T-helper 1 cell treated with Interleukin-12 subunit alpha and Interleukin-12 subunit beta and Interleukin-4 antibody, amounts not matched to agents 30 μg/mL and 1 μg/mL, for 36 hours (primary cell): ENCODE data around the gene FBXO33.
A peak's percentile ranks its signal among the peaks of the same experiment; 100 is the strongest.

Experiments
- H3K27ac Mint-ChIP-seq: one replicate; pipeline ENCODE4 v1.8.0; 2021; ENCODE audit warnings: mild to moderate bottlenecking, mixed read lengths
- H3K27me3 Mint-ChIP-seq: one replicate; pipeline ENCODE4 v1.8.0; 2021; ENCODE audit warnings: low read depth, mixed read lengths
- H3K36me3 Mint-ChIP-seq: one replicate; pipeline ENCODE4 v1.8.0; 2021; ENCODE audit warnings: low read depth, mixed read lengths
- H3K4me1 Mint-ChIP-seq: one replicate; pipeline ENCODE4 v1.8.0; 2021; ENCODE audit warnings: low read depth, mixed read lengths
- H3K4me3 Mint-ChIP-seq: one replicate; pipeline ENCODE4 v1.8.0; 2021; ENCODE audit warnings: mild to moderate bottlenecking, moderate library complexity, mixed read lengths
- H3K9me3 Mint-ChIP-seq: one replicate; pipeline ENCODE4 v1.8.0; 2021; ENCODE audit warnings: mixed read lengths

FBXO33 gene

GRCh38 chr14:39432179-39432618, at the start of gene FBXO33:
Gene FBXO33 (minus strand): TSS chr14:39432433. CDS start chr14:39432162, 271 bp downstream.
- H3K9me3 Mint-ChIP-seq, result no peaks in the 10 kb centered on the region
- no peaks in the 10 kb centered on the region for H3K27me3 Mint-ChIP-seq
- peak within 1 kb of the TSS; percentile 99 for H3K4me3 Mint-ChIP-seq
- peak within 1 kb of the TSS; percentile 100 for H3K27ac Mint-ChIP-seq
- peaks cover 3% of the 10 kb centered on the region for H3K36me3 Mint-ChIP-seq
- peaks cover 30% of the 10 kb centered on the region for H3K4me1 Mint-ChIP-seq

GRCh38 chr14:39474416-39474911, 42.2 kb upstream of the FBXO33 start:
- Mint-ChIP-seq H3K36me3 (no peaks in the 10 kb centered on the region), H3K9me3 (peaks cover 7% of the 10 kb centered on the region), H3K4me1 (peaks cover 2% of the 10 kb centered on the region), H3K4me3 (no peak overlapping the region), H3K27me3 (no peaks in the 10 kb centered on the region), H3K27ac (no peak overlapping the region)

- H3K9me3 Mint-ChIP-seq, result peaks cover 4% of the 10 kb centered on the region
- no peaks in the 10 kb centered on the region for H3K27me3 Mint-ChIP-seq
- H3K4me3 Mint-ChIP-seq, result no peak overlapping the region
- peaks cover 2% of the 10 kb centered on the region for H3K4me1 Mint-ChIP-seq
- no peaks in the 10 kb centered on the region for H3K36me3 Mint-ChIP-seq
- H3K27ac Mint-ChIP-seq, result no peak overlapping the region
Observed at GRCh38 chr14:39472078-39472477, 39.8 kb upstream of the FBXO33 start.

GRCh38 chr14:39469094-39469710, 37.0 kb upstream of the FBXO33 start:
- Mint-ChIP-seq H3K4me1 (no peaks in the 10 kb centered on the region), H3K27ac (no peak overlapping the region), H3K36me3 (peaks cover 2% of the 10 kb centered on the region), H3K9me3 (no peaks in the 10 kb centered on the region), H3K27me3 (peaks cover 9% of the 10 kb centered on the region), H3K4me3 (no peak overlapping the region)

GRCh38 chr14:39467889-39468524, 35.8 kb upstream of the FBXO33 start:
- Mint-ChIP-seq H3K4me1 (no peaks in the 10 kb centered on the region), H3K27me3 (peaks cover 13% of the 10 kb centered on the region), H3K36me3 (peaks cover 2% of the 10 kb centered on the region), H3K4me3 (no peak overlapping the region), H3K27ac (no peak overlapping the region), H3K9me3 (no peaks in the 10 kb centered on the region)

- Mint-ChIP-seq H3K36me3 (no peaks in the 10 kb centered on the region), H3K4me3 (no peak overlapping the region), H3K27me3 (peaks cover 8% of the 10 kb centered on the region), H3K27ac (no peak overlapping the region), H3K4me1 (no peaks in the 10 kb centered on the region), H3K9me3 (no peaks in the 10 kb centered on the region)
Observed at GRCh38 chr14:39459795-39460478, 27.7 kb upstream of the FBXO33 start.

DNA sequence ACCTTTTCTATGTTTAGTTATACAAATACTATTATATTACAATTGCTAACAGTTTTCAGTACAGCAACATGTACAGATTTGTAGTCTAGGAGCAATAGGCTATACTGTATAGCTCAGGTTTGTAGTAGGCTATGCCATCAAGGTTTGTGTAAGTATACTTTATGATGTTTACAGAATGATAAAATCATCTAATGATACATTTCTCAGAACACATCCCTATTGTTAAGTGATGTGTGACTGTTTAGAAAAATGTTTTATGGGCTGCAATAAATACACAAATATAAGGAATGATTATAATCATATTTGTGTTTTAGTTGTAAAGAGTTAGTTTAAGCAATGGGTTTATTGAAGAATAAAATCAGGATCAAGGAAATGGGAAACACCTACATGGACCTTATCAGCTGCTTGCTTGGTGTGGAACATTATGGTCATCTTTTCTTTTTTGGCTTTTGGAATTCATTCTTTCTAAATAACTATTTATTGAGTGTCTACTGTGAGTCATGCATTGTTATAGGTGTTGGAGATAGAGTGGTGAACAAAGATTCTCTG, 24.5 kb upstream of the FBXO33 start:
- no peaks in the 10 kb centered on the region for H3K9me3 Mint-ChIP-seq
- peaks cover 7% of the 10 kb centered on the region for H3K4me1 Mint-ChIP-seq
- H3K27me3 Mint-ChIP-seq, result no peaks in the 10 kb centered on the region
- no peak overlapping the region for H3K27ac Mint-ChIP-seq
- no peaks in the 10 kb centered on the region for H3K36me3 Mint-ChIP-seq
- H3K4me3 Mint-ChIP-seq, result no peak overlapping the region

DNA sequence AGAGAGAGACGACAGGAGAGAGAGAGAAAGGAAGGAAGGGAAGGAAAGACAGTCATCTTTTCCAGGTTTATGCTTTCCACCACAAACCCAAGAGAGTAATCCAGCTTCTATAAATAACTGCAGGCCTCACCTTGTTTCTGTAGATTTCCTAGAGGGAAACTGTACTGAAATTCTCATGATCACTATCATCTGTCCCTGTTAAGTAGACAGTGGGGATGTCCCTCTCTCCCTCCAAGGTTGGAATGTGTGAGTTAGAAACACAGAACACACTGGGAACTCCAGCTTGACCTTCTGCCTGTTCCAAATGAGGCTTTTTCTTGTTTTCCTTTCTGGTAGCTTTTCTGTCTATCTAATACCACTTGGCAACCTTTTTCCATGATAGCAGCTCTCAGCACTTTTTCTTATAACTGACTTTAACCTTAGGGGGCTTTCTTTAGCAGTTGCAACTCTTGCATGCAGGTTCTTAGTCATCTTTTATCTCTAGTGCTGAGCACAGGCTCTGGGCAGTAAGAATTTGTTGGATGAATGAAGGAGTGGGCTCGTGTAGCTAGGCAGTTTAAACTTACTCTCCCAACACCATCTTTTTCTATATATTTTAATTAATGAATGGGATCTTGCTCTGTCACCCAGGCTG, 22.8 kb upstream of the FBXO33 start:
- Mint-ChIP-seq H3K27me3 (no peaks in the 10 kb centered on the region), H3K36me3 (no peaks in the 10 kb centered on the region), H3K4me3 (no peak overlapping the region), H3K4me1 (peaks cover 13% of the 10 kb centered on the region), H3K27ac (no peak overlapping the region), H3K9me3 (no peaks in the 10 kb centered on the region)

GRCh38 chr14:39452680-39453079, 20.4 kb upstream of the FBXO33 start:
- Mint-ChIP-seq H3K9me3 (no peaks in the 10 kb centered on the region), H3K27me3 (no peaks in the 10 kb centered on the region)

DNA sequence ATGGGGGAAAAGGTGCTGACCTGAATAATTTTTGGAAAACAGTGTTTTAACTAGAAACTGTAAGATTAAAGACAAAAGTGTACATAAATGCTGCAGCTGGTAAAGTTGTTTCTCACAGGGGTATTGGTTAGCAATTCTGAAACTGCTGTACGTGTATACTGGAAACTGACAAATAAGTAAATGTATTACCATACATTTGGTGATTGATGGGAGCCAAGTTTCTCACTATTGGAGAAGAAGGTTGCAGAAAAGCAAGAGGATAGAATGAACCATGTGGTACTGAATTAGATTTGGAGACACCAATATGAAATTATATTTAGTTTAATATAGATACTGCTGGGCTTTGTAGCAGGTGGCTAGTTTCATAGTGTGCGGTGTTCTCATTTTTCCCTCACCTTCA, 19.6 kb upstream of the FBXO33 start:
- no peak overlapping the region for H3K27ac Mint-ChIP-seq
- no peaks in the 10 kb centered on the region for H3K9me3 Mint-ChIP-seq
- no peaks in the 10 kb centered on the region for H3K27me3 Mint-ChIP-seq
- no peaks in the 10 kb centered on the region for H3K36me3 Mint-ChIP-seq
- H3K4me3 Mint-ChIP-seq, result no peak overlapping the region
- peaks cover 33% of the 10 kb centered on the region for H3K4me1 Mint-ChIP-seq

More at GRCh38 chr14:39452680-39453079, 20.4 kb upstream of the FBXO33 start:
- no peaks in the 10 kb centered on the region for H3K36me3 Mint-ChIP-seq
- peaks cover 24% of the 10 kb centered on the region for H3K4me1 Mint-ChIP-seq
- H3K4me3 Mint-ChIP-seq, result no peak overlapping the region
- no peak overlapping the region for H3K27ac Mint-ChIP-seq

DNA sequence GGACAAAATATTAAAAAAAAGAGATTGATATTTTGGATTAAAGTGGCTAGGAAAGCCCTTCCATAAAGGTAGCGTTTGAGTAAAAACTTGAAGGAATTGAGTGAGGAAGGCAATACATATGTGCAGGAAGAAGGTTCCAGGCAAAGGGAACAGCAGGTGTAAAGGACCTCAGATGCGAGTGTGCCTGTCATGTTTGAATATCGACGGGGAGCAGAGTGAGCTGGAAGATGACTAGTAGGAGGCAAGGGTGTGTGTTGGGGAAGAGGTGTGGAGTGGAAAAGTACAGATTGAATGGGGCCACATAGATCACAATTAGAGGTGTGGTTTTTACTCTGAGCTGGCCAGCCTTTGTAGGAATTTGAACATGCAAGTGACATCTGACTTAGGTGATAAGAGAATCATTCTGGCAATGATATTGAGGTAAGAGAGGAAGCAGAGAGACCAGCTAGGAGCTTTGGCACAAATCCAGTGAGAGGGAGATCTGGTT, 15.0 kb upstream of the FBXO33 start:
- H3K36me3 Mint-ChIP-seq, result no peaks in the 10 kb centered on the region
- no peaks in the 10 kb centered on the region for H3K27me3 Mint-ChIP-seq
- peak overlapping the region; percentile 3 for H3K27ac Mint-ChIP-seq
- H3K4me3 Mint-ChIP-seq, result no peak overlapping the region
- H3K4me1 Mint-ChIP-seq, result peaks cover 39% of the 10 kb centered on the region
- no peaks in the 10 kb centered on the region for H3K9me3 Mint-ChIP-seq

DNA sequence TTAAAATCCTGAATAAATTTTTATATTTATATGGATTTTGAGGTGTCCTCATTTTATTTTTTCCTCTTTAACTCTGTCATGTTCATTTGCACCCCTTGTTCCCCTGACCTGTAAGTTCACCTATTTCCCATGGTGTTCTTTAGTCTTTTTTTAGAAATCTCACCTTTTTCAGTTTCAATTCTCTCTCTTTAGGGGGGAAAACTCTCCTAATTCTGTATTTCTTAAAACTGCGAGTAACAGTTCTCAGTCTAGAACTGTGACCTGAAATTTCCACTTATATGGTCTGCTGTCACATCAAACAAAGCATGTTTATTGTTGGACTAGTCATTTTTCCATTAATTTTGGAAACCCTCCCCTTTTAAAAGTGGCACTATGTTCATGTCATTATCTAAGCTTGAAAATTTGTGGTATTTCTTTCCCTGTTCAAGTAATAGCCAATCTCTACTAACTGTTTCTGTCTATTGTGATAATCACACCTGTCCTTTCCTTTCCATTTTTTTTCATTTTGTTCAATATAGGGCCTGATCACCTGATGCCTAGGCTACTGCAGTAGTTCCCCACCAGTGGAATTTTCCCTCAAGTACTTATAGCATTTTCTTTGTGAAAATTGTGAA, 14.0 kb upstream of the FBXO33 start:
- peaks cover 31% of the 10 kb centered on the region for H3K4me1 Mint-ChIP-seq
- no peaks in the 10 kb centered on the region for H3K36me3 Mint-ChIP-seq
- H3K27me3 Mint-ChIP-seq, result no peaks in the 10 kb centered on the region
- H3K4me3 Mint-ChIP-seq, result no peak overlapping the region
- H3K27ac Mint-ChIP-seq, result no peak overlapping the region
- peaks cover 4% of the 10 kb centered on the region for H3K9me3 Mint-ChIP-seq

- H3K27me3 Mint-ChIP-seq, result no peaks in the 10 kb centered on the region
- H3K4me1 Mint-ChIP-seq, result peaks cover 15% of the 10 kb centered on the region
- peaks cover 4% of the 10 kb centered on the region for H3K9me3 Mint-ChIP-seq
- no peak overlapping the region for H3K4me3 Mint-ChIP-seq
- H3K36me3 Mint-ChIP-seq, result peaks cover 1% of the 10 kb centered on the region
- no peak overlapping the region for H3K27ac Mint-ChIP-seq
Observed at GRCh38 chr14:39442293-39442692, 10.1 kb upstream of the FBXO33 start.

DNA sequence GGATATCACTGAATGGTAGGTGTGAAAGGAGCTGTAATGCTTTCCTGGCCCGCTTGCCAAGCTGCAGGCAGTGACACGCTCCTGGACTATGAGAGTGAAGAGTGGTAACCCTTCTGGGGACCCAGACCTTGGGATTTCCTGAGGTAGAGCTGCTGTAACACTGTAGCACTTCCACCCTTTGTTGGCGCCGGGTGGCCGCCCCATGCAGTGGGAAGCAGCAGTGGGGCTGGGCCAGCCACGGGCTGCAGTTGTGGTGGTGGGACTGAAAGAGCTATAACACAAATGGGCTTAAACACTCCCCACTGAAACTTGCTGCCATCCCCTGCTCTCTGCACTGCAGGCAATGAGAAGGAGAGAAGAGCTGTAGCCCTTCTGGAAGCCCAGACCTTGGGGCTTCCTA, 9.6 kb upstream of the FBXO33 start:
- Mint-ChIP-seq H3K27ac (no peak overlapping the region), H3K4me1 (peaks cover 10% of the 10 kb centered on the region), H3K36me3 (peaks cover 1% of the 10 kb centered on the region), H3K27me3 (no peaks in the 10 kb centered on the region), H3K9me3 (peaks cover 4% of the 10 kb centered on the region), H3K4me3 (no peak overlapping the region)
